Mesodermal cell (in vitro differentiated cells): ENCODE data around the gene CYBB.
"Not testable (repeated sequence)": the region's sequence is repeated elsewhere in the genome, so short reads cannot be mapped to it uniquely, and the experiment has no call there.

Experiments used
- H3K27ac ChIP-seq: 2 replicates; pipeline ENCODE4 v1.7.0; 2013; ENCODE audit warnings: mild to moderate bottlenecking, low read depth, low read length, moderate library complexity; ENCODE audit not compliant: severe bottlenecking
- H3K36me3 ChIP-seq: 2 replicates; pipeline ENCODE4 v1.7.1; 2013; ENCODE audit warnings: mild to moderate bottlenecking, low read length, moderate library complexity; ENCODE audit not compliant: control insufficient read depth, insufficient read depth
- H3K4me1 ChIP-seq: one replicate; pipeline ENCODE4 v1.7.1; 2013; ENCODE audit warnings: mild to moderate bottlenecking, low read length; ENCODE audit not compliant: insufficient read depth, control insufficient read depth, poor library complexity, severe bottlenecking
- H3K4me3 ChIP-seq: 2 replicates; pipeline ENCODE4 v1.7.0; 2013; ENCODE audit warnings: low read length, control low read depth, mild to moderate bottlenecking; ENCODE audit not compliant: insufficient read depth, poor library complexity, severe bottlenecking; ENCODE audit errors: extremely low read depth
- H3K9me3 ChIP-seq: 2 replicates; pipeline ENCODE4 v1.7.1; 2013; ENCODE audit warnings: mild to moderate bottlenecking, low read length, moderate library complexity; ENCODE audit not compliant: control insufficient read depth
- WGBS, 2 experiments: methylation state at CpG; one replicate each; pipeline ENCODE4 v1.1.5; 2013; ENCODE audit warnings: missing lambda C conversion rate in 2 of 2; ENCODE audit not compliant: insufficient coverage in 2 of 2; 5-methylcytosine and 5-hydroxymethylcytosine counted together

Gene CYBB

DNA sequence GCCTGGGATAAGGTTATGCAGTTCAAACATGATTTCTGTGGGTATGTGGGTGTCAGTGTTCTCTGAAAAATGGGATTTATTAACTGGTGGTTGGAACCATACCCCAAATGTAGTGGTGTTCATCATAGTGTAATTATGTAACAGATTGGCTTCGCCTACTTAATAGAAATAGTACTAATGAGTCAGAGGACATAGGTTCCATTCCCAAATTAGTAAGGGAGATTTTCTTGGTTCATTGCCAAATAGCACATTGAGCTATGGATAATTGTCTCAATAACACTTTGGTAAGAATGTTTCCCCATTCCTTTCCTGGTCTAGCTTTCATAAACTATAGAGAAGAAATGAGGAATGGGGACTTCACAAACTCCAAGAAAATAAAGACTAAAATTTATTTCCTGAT lies 20.5 kb upstream of the CYBB start:
- Histone ChIP-seq H3K36me3 (no peaks in the 10 kb centered on the region), H3K27ac (no peak overlapping the region), H3K4me1 (no peaks in the 10 kb centered on the region), H3K4me3 (no peak overlapping the region), H3K9me3 (no peaks in the 10 kb centered on the region)
- whole genome bisulfite sequencing, 2 experiments: no CpG with 5 or more reads among the region's 1 CpG

DNA sequence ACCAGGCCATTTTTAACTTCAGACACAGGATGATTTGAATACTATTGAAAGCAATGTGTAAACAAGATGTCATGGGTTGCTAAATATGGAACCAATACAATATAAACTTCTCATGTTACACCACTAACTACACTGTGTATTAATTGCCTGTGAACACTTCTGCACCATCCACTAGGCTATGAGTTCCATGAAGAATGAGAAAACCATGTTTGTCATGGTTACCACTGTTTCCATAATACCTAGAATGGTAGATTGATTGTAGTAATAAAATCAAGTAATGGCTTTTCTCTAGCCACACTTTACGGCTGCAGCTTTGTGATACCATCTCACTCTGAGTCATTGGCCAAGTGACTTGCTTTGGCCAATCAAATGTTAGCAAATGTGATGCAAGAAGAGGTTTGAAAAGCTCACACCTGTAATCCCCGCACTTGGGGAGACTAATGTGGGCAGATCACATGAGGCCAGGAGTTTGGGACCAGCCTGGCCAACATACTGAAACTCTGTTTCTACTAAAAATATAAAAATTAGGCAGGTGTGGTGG lies 19.9 kb upstream of the CYBB start:
- WGBS, 2 experiments: no CpG with 5 or more reads among the region's 2 CpGs
- no peaks in the 10 kb centered on the region for H3K9me3 ChIP-seq
- H3K4me3 ChIP-seq: no peak overlapping the region
- no peak overlapping the region for H3K27ac ChIP-seq
- no peaks in the 10 kb centered on the region for H3K4me1 ChIP-seq
- H3K36me3 ChIP-seq: no peaks in the 10 kb centered on the region

DNA sequence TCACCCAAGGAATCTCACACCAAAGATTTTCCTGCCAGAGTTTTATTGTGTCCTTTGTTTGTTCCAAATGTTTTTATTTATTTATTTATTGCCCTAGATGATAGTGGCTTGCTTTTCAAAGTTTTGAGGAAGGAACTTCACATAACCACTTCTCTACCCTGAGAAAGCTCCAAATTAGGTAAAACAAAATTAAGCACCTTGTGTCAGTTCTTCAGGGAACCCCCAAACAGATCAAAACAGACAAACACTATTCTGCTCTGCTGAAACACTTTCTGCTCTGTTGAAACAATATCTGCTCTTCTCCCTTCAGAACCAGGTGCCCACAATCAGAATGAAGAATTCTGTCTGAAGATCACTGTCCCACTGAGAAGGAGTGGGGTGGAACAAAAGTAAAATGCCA lies 16.5 kb upstream of the CYBB start:
- no peaks in the 10 kb centered on the region for H3K36me3 ChIP-seq
- no peak overlapping the region for H3K27ac ChIP-seq
- H3K4me3 ChIP-seq: no peak overlapping the region
- no peaks in the 10 kb centered on the region for H3K4me1 ChIP-seq
- H3K9me3 ChIP-seq: no peaks in the 10 kb centered on the region

DNA sequence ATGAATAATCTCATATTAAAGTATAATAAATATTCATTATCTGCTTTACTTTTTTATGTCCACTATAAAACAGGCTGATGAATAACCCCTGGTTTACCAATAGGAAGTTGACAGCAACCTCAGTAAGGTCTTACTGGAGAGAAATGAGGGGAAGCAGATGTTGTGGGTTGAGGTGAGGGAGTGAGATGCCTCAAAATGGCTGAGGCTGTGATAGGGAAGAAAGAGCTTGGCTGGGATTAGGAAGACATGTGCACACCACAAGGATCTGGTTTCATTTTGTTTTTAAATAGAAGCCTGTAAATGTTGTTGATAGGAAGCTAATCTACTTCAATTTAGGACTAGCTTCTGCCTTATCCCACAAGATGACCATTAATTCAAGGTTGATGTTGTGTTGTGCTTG lies 14.4 kb upstream of the CYBB start:
- Histone ChIP-seq H3K27ac (no peak overlapping the region), H3K4me3 (no peak overlapping the region), H3K4me1 (no peaks in the 10 kb centered on the region), H3K36me3 (no peaks in the 10 kb centered on the region), H3K9me3 (no peaks in the 10 kb centered on the region)

DNA sequence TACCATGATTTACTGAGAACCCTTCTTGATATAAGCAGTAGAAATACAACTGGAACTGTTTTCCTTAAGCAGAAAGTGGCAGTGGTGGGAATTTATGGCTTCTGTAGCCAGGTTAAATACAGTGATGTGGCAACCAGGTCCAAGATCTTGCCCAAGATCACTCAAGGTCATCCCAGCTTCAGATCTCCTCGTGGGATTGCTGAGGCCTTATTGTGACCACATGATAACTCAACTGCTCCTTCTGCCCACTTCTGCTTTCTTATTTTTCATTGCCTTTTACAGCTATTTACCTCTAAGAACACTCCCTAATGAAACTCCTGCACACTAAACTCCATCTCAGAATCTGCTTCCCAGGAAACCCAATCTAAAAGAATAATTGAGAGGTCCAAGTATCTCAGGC lies 12.4 kb upstream of the CYBB start:
- no peaks in the 10 kb centered on the region for H3K36me3 ChIP-seq

DNA sequence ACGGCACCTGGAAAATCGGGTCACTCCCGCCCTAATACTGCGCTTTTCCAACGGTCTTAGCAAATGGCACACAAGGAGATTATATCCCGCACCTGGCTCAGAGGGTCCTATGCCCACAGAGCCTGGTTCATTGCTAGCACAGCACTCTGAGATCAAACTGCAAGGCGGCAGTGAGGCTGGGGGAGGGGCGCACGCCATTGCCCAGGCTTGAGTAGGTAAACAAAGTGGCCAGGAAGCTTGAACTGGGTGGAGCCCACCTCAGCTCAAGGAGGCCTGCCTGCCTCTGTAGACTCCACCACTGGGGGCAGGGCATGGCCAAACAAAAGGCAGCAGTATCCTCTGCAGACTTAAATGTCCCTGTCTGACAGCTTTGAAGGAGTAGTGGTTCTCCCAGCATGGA lies 11.0 kb upstream of the CYBB start:
- H3K9me3 ChIP-seq, H3K27ac ChIP-seq, H3K36me3 ChIP-seq, H3K4me1 ChIP-seq, H3K4me3 ChIP-seq: not testable (repeated sequence)
- WGBS, 2 experiments: 90 to 92% methylated on average over 2 to 3 of the region's 9 CpGs

More for the DNA sequence above, 12.4 kb upstream of the CYBB start:
- WGBS, 2 experiments: 71 to 83% methylated on average over 1 of the region's 1 CpG
- Histone ChIP-seq H3K27ac (no peak overlapping the region), H3K9me3 (no peaks in the 10 kb centered on the region), H3K4me1 (no peaks in the 10 kb centered on the region), H3K4me3 (no peak overlapping the region)

DNA sequence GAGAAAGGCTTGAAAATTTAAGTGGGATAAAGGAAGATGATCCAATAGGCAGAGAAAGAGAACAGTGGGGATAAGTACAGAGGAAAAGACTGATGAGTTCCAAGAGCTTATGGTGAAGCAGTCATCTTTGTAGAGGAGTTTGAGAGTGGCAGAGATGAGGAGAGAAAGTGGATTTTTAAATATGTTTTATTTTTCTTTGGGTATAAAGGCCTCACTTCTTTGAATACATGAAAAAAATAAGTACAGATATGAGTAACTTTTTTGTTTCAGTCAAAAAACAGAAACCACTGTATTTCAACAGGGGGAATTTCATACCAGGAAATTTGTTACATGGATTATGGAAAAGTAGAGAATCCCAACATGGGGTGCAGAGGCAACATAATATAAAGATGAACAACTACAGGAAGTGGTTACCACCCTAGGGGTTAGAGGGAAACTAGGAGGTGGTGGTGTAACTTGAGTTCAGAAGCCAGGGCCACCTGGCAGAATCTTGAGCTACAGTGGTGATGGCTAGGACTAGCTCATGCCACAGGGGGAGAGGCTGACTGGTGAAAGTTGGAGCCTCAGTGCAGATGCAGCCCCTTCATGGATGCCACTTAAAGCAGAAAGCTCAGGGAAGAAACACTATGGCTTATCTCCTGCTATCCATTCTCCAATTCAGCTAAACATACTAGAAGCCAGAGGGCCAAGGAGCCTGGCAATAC lies 3.4 kb upstream of the CYBB start:
- H3K27ac ChIP-seq: no peak overlapping the region

DNA sequence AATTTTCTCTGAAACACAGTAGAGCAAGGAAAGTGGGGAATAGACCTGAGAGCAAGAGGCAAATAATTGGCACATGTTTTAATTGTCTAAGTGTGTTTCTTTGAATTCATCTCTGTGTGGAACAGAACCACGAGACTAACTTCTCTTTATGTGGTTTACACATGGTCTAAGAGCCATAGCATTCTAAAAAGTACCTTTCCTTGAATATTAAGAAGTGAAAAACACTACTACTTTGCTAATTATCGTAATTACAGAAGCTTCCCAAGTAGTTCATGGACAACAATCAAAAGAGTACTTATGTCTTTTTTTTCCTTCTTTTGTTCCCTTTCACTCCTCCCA lies 2.9 kb upstream of the CYBB start:
- Histone ChIP-seq H3K4me1 (no peaks in the 10 kb centered on the region), H3K27ac (no peak overlapping the region), H3K4me3 (no peak overlapping the region), H3K9me3 (no peaks in the 10 kb centered on the region), H3K36me3 (no peaks in the 10 kb centered on the region)
- no CpG with 5 or more reads among the region's 2 CpGs for WGBS, 2 experiments

More for the DNA sequence above, 3.4 kb upstream of the CYBB start:
- H3K36me3 ChIP-seq: no peaks in the 10 kb centered on the region
- H3K4me1 ChIP-seq: no peaks in the 10 kb centered on the region
- no peaks in the 10 kb centered on the region for H3K9me3 ChIP-seq
- no peak overlapping the region for H3K4me3 ChIP-seq

DNA sequence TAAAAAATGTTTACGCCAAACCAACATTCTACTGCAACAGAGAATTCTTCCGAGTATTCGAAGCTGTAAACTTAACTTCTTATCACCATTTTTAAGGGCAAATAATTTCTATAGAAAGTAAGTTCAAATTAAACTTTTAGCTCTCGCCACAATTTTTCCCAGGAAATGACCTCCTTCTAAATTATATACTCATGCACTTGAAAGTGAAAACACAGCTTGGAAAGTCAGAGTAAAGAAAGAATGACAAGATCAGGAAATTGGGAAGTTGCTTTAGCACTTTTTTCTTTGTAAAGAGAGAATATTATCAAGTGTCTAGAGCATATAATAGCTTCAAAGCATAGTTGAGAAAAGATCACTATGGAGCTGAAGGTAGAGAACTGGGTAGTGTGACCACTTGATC lies 1.2 kb downstream of the CYBB start:
- no peak overlapping the region for H3K4me3 ChIP-seq
- H3K9me3 ChIP-seq: no peaks in the 10 kb centered on the region
- WGBS, 2 experiments: no CpG with 5 or more reads among the region's 4 CpGs
- peaks cover 8% of the 10 kb centered on the region for H3K4me1 ChIP-seq
- H3K36me3 ChIP-seq: no peaks in the 10 kb centered on the region
- no peak overlapping the region for H3K27ac ChIP-seq

DNA sequence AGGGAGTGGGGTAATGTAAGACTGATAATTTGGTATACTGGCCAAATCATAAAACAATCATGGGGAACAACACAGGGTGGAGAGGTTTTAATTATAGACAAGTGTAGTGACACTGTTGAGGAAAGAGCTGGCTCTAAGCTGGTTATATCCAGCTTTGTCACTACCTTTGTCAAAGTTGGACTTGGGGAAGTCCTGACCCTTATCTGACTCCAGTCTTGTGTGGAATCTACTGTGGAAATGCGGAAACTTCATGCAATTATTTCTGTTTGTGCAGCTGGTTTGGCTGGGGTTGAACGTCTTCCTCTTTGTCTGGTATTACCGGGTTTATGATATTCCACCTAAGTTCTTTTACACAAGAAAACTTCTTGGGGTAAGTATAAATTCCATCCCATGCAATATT lies 2.0 kb downstream of the CYBB start:
- Histone ChIP-seq H3K36me3 (no peaks in the 10 kb centered on the region), H3K27ac (no peak overlapping the region), H3K4me3 (no peak overlapping the region), H3K9me3 (no peaks in the 10 kb centered on the region), H3K4me1 (peaks cover 8% of the 10 kb centered on the region)
- WGBS, 2 experiments: no CpG with 5 or more reads among the region's 3 CpGs

DNA sequence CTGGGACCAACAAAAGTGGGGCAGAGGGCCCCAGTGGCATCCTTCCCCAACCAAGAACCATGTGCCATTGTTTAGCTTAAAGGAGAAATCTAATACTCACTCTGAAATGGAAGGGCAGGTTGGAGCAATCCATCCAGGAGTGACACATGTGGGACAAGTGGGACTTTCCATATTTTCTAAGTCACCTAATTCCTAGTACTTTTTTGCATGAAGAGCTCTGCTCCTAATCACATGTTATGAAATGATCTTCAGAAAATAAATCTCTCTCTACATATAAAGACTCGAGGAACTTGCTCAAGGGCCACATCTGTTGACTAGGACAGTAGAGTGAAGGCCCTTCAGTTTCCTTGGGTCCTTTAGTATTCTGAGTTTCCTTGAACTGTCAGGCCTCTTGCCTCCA lies 2.5 kb downstream of the CYBB start:
- Histone ChIP-seq H3K36me3 (no peaks in the 10 kb centered on the region), H3K9me3 (no peaks in the 10 kb centered on the region), H3K27ac (no peak overlapping the region), H3K4me3 (no peak overlapping the region), H3K4me1 (peaks cover 8% of the 10 kb centered on the region)
- WGBS, 2 experiments: no CpG with 5 or more reads among the region's 1 CpG
